K562 (cell line): ENCODE results near the gene TRUB2. TPM values are rescaled to one million over a fixed set of nuclear protein-coding genes. Genes with fewer than 3 reads are reported as not detected.

ENCODE experiments used
- ARID3B ChIP-seq: fragments of 250-450 bp; sonication (Bioruptor Pico); IDR thresholded peaks from 2 replicates; pipeline ENCODE4 v1.4.0; 2020; ENCODE audit warnings: borderline replicate concordance
- BCL6 ChIP-seq: fragments of 250-450 bp; sonication (Bioruptor Pico); IDR thresholded peaks from 2 replicates; pipeline ENCODE4 v1.4.0; 2020
- CAMTA2 ChIP-seq: fragments of 250-450 bp; sonication (Bioruptor Pico); conservative IDR thresholded peaks from 2 replicates; pipeline ENCODE4 v1.5.1; 2022
- EP300 ChIP-seq: IDR thresholded peaks from 2 replicates; pipeline ENCODE4 v1.6.1; 2012; ENCODE audit warnings: low read length, improper control_type of control experiment
- FOXO4 ChIP-seq: fragments of 450-650 bp; formaldehyde crosslinking; IDR thresholded peaks from 2 replicates; pipeline ENCODE4 v1.4.0; 2020; ENCODE audit warnings: mild to moderate bottlenecking, moderate library complexity
- GABPB1 ChIP-seq: sonication (generic); formaldehyde crosslinking; IDR thresholded peaks from 2 replicates; pipeline ENCODE4 v1.8.0; 2022; ENCODE audit warnings: mild to moderate bottlenecking, missing genetic modification reagents
- GTF2F1 ChIP-seq: IDR thresholded peaks from 2 replicates; pipeline ENCODE4 v1.6.1; 2011; ENCODE audit warnings: low read depth, low read length, improper control_type of control experiment
- HDAC6 ChIP-seq: IDR thresholded peaks from 2 replicates; pipeline ENCODE4 v1.6.1; 2012; ENCODE audit warnings: low read depth, mild to moderate bottlenecking, control low read depth, inconsistent platforms, low read length, moderate library complexity
- JUNB ChIP-seq: fragments of 450-650 bp; formaldehyde crosslinking; conservative IDR thresholded peaks from 2 replicates; pipeline ENCODE4 v1.4.0; 2020; ENCODE audit warnings: mild to moderate bottlenecking
- LEF1 ChIP-seq: fragments of 450-650 bp; IDR thresholded peaks from 2 replicates; pipeline ENCODE4 v1.6.1; 2016; ENCODE audit warnings: mild to moderate bottlenecking
- MCM5 ChIP-seq: fragments of 450-650 bp; IDR thresholded peaks from 2 replicates; pipeline ENCODE4 v1.6.1; 2016; ENCODE audit warnings: low read depth
- MECOM ChIP-seq: fragments of 250-450 bp; sonication (Bioruptor Pico); IDR thresholded peaks from 2 replicates; pipeline ENCODE4 v1.8.0; 2022; ENCODE audit warnings: inconsistent platforms
- NELFE ChIP-seq: IDR thresholded peaks from 2 replicates; pipeline ENCODE4 v1.6.1; 2011; ENCODE audit warnings: mild to moderate bottlenecking; ENCODE audit not compliant: insufficient read depth, insufficient read length
- POLR2G ChIP-seq: fragments of 200-400 bp; formaldehyde crosslinking; IDR thresholded peaks from 2 replicates; pipeline ENCODE4 v1.6.1; 2017; ENCODE audit warnings: low read depth, mild to moderate bottlenecking, antibody characterized with exemption, low read length, moderate library complexity
- PPARD ChIP-seq: fragments of 250-450 bp; sonication (Bioruptor Pico); IDR thresholded peaks from 2 replicates; pipeline ENCODE4 v1.8.0; 2022; ENCODE audit warnings: inconsistent platforms, mild to moderate bottlenecking, moderate library complexity
- RCOR1 ChIP-seq, 2 experiments: IDR thresholded peaks; 2 replicates each; pipeline ENCODE4 v1.6.1; 2012; ENCODE audit warnings: low read depth in 2 of 2, low read length in 2 of 2, borderline replicate concordance in 1 of 2, improper control_type of control experiment in 1 of 2
- SIN3A ChIP-seq, 2 experiments: fragments of 150-350 bp in 1 of 2; IDR thresholded peaks; 2 replicates each; pipeline ENCODE4 v1.6.1; 2011 to 2016; ENCODE audit warnings: borderline replicate concordance in 2 of 2, low read depth in 2 of 2, low read length in 2 of 2, mild to moderate bottlenecking in 2 of 2, moderate library complexity in 2 of 2; ENCODE audit not compliant: control insufficient read depth in 1 of 2
- SNRNP70 ChIP-seq: fragments of 200-400 bp; formaldehyde crosslinking; optimal IDR thresholded peaks from 2 replicates; pipeline ENCODE3; 2017; ENCODE audit warnings: low read depth, low read length
- SREBF2 ChIP-seq: sonication (generic); formaldehyde crosslinking; IDR thresholded peaks from 2 replicates; pipeline ENCODE4 v1.4.0; 2020; ENCODE audit warnings: mild to moderate bottlenecking, missing genetic modification reagents
- TCF7L2 ChIP-seq: fragments of 150-350 bp; IDR thresholded peaks from 2 replicates; pipeline ENCODE4 v1.6.1; 2016; ENCODE audit warnings: low read depth, mild to moderate bottlenecking, low read length, moderate library complexity
- XRCC5 ChIP-seq: fragments of 200-400 bp; formaldehyde crosslinking; IDR thresholded peaks from 2 replicates; pipeline ENCODE4 v1.6.1; 2017; ENCODE audit warnings: low read depth, mild to moderate bottlenecking, low read length
- ZBTB7A ChIP-seq: IDR thresholded peaks from 2 replicates; pipeline ENCODE4 v1.6.1; 2011; ENCODE audit warnings: low read depth, mild to moderate bottlenecking, low read length, moderate library complexity, borderline replicate concordance; ENCODE audit not compliant: control insufficient read depth
- ZNF184 ChIP-seq: sonication (generic); formaldehyde crosslinking; IDR thresholded peaks from 2 replicates; pipeline ENCODE4 v1.5.0; 2020; ENCODE audit warnings: missing genetic modification reagents
- ZNF639 ChIP-seq, 2 experiments: fragments of 200-800 bp in 1 of 2; sonication (Bioruptor generic) in 1 of 2; sonication (generic) in 1 of 2; formaldehyde crosslinking in 1 of 2; IDR thresholded peaks in 1 of 2; conservative IDR thresholded peaks in 1 of 2; 2 replicates each; pipeline versions ENCODE4 v1.5.0 to v1.6.1; 2016 to 2020; ENCODE audit warnings: missing compliant biosample characterization in 1 of 2, missing genetic modification characterization in 1 of 2, missing genetic modification reagents in 1 of 2
- ZNF77 ChIP-seq: fragments of 250-450 bp; sonication (Bioruptor Pico); IDR thresholded peaks from 2 replicates; pipeline ENCODE4 v1.5.0; 2020
- polyA plus RNA-seq, 8 experiments: library from polyadenylated mRNA; depleted of rRNA in 4 of 8; stranded (reverse) in 5 of 8; unstranded in 3 of 8; fragments of >200 nt; fragmentation: Nextera tagmentation in 2 of 8; fragmentation: Illumina TruSeq in 1 of 8; extraction: Ambion mirVana in 2 of 8; extraction: Trizol in 1 of 8; gene quantifications; 2 replicates each; pipeline versions ENCODE4 v1.2.1 to v1.2.3, GENCODE V29; 2011 to 2014; ENCODE audit warnings: inconsistent platforms in 1 of 8, missing spikeins in 1 of 8
- total RNA-seq, 7 experiments: library from RNA; depleted of rRNA in 6 of 7; stranded (reverse); fragments of >200 nt in 6 of 7; fragmentation: Illumina TruSeq in 2 of 7; extraction: Trizol in 2 of 7; gene quantifications; 2 replicates each; pipeline versions ENCODE4 v1.2.1 to v1.2.3, GENCODE V29; 2011 to 2021; ENCODE audit warnings: low replicate concordance in 1 of 7

The TRUB2 gene
- total and polyA plus RNA-seq, 9 of the 15 experiments (the other 6 are each of a cell fraction or from before 2014, with no cell fraction given) = 9.3 to 110 (median 63.0) TPM

GRCh38 chr9:128296340-128297220 lies 25.7 kb downstream of the TRUB2 start (continued):
- no peak for TF ChIP-seq NELFE
- no peak for TF ChIP-seq POLR2G
- TF ChIP-seq RCOR1 (IDR thresholded peaks at IDR 0.05; ENCODE audit: borderline replicate concordance in 1 of 2, low read depth in 2 of 2, low read length in 2 of 2) = peak; percentile 80 to 99; a peak in 3 of 4 replicates
- no peak for TF ChIP-seq BCL6
- TF ChIP-seq ZBTB7A = no peak
- TF ChIP-seq TCF7L2 = no peak
- TF ChIP-seq MCM5 = no peak
- TF ChIP-seq MECOM (CRISPR knock-in tag) = peak; percentile 68; the same call in 1 of the 2 replicates
- TF ChIP-seq SNRNP70 = no peak
- no peak for TF ChIP-seq ZNF77 (CRISPR knock-in tag)
- no peak for TF ChIP-seq ZNF639 (CRISPR knock-in tag; conservative IDR thresholded peaks at IDR 0.05 in 1 of 2, IDR thresholded peaks at IDR 0.05 in 1 of 2)
- peak; percentile 52 for TF ChIP-seq JUNB (CRISPR knock-in tag)
- TF ChIP-seq GTF2F1 = no peak
- TF ChIP-seq SIN3A (IDR thresholded peaks at IDR 0.05; ENCODE audit: borderline replicate concordance in 2 of 2, control insufficient read depth in 1 of 2, low read depth in 2 of 2, low read length in 2 of 2) = no peak
- TF ChIP-seq SREBF2 (CRISPR knock-in tag) = no peak
- no peak for TF ChIP-seq ZNF184
- no peak for TF ChIP-seq HDAC6
- no peak for TF ChIP-seq FOXO4 (CRISPR knock-in tag)
- no peak for TF ChIP-seq CAMTA2 (CRISPR knock-in tag)
- no peak for TF ChIP-seq GABPB1 (CRISPR knock-in tag)
- peak; percentile 69 for TF ChIP-seq EP300
- 0 out of 2 replicates have a peak, but pooled peaks have one; percentile 4 for TF ChIP-seq ARID3B (CRISPR knock-in tag)
- 0 out of 2 replicates have a peak, but pooled peaks have one; percentile 5 for TF ChIP-seq PPARD
- peak; percentile 28 for TF ChIP-seq XRCC5
- no peak for TF ChIP-seq LEF1
